BLaER1 treated with 17β-estradiol and CSF1 and Interleukin-3, amounts not matched to agents 10 nM and 100 nM (cell line): ENCODE results near the gene SORT1.

ENCODE experiments used
- H3K27ac ChIP-seq, 11 experiments: shearing (Covaris generic); formaldehyde crosslinking; 2 replicates each; pipeline ENCODE4 v1.8.1; 2022
- H3K27me3 ChIP-seq, 11 experiments: shearing (Covaris generic); formaldehyde crosslinking; 2 replicates each; pipeline ENCODE4 v1.8.1; 2022
- H3K36me3 ChIP-seq, 11 experiments: shearing (Covaris generic); formaldehyde crosslinking; 2 replicates each; pipeline ENCODE4 v1.8.1; 2022
- H3K4me1 ChIP-seq, 10 experiments: shearing (Covaris generic); formaldehyde crosslinking; 2 replicates each; pipeline ENCODE4 v1.8.1; 2022
- H3K4me2 ChIP-seq, 11 experiments: shearing (Covaris generic); formaldehyde crosslinking; 2 replicates each; pipeline ENCODE4 v1.8.1; 2022
- H3K4me3 ChIP-seq, 10 experiments: shearing (Covaris generic); formaldehyde crosslinking; 2 replicates each; pipeline ENCODE4 v1.8.1; 2022
- H3K9ac ChIP-seq, 11 experiments: shearing (Covaris generic); formaldehyde crosslinking; 2 replicates each; pipeline ENCODE4 v1.8.1; 2022
- H3K9me3 ChIP-seq, 11 experiments: shearing (Covaris generic); formaldehyde crosslinking; replicated peaks in 1 of 11; 2 replicates each; pipeline ENCODE4 v1.8.1; 2022
- H4K20me1 ChIP-seq, 11 experiments: shearing (Covaris generic); formaldehyde crosslinking; 2 replicates each; pipeline ENCODE4 v1.8.1; 2022
- Cebpa-rat ChIP-seq, 11 experiments: shearing (Covaris generic); IDR thresholded peaks; 2 replicates each; pipeline ENCODE4 v1.8.1; 2022

The SORT1 gene

DNA sequence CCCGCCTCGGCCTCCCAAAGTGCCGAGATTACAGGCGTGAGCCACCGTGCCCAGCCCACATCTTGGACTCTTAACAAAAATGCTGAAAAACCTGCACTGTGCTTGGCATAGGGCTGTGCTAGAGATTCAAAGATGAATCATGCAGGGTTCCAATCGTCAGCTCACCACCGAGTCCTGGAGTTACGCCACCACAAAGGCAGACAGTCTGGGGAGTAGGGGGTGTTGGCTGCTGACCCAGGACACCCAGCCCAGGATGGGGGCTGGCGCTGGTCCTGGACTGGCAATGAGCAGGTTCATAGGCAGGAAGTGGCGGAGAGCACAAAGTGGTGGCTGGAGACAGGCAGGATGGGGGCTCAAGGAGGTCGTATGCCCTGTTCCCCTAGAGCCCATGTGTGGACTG lies 130.8 kb downstream of the SORT1 start:
- Histone ChIP-seq H3K27me3 (no peaks in the 10 kb centered on the region), H3K4me1 (peaks cover 10 to 22% (median 14%) of the 10 kb centered on the region in 10 experiments), H3K27ac (peak overlapping the region in 6 of 11 experiments; percentile 4 to 46 (median 29); a peak in 8 of 22 replicates), H3K4me2 (peak overlapping the region; percentile 15 to 69 (median 51); a peak in 20 of 22 replicates), H3K9me3 (no peaks in the 10 kb centered on the region), H3K36me3 (peaks cover 0 to 64% (median 17%) of the 10 kb centered on the region in 11 experiments; a peak in 12 of 22 replicates), H4K20me1 (peaks cover 0 to 6% (median 0%) of the 10 kb centered on the region in 11 experiments; a peak in 2 of 22 replicates), H3K9ac (peak overlapping the region in 4 of 11 experiments; percentile 6 to 45 (median 34); a peak in 4 of 22 replicates), H3K4me3 (no peak overlapping the region)
- TF ChIP-seq Cebpa-rat (IDR thresholded peaks at IDR 0.05): no peak

DNA sequence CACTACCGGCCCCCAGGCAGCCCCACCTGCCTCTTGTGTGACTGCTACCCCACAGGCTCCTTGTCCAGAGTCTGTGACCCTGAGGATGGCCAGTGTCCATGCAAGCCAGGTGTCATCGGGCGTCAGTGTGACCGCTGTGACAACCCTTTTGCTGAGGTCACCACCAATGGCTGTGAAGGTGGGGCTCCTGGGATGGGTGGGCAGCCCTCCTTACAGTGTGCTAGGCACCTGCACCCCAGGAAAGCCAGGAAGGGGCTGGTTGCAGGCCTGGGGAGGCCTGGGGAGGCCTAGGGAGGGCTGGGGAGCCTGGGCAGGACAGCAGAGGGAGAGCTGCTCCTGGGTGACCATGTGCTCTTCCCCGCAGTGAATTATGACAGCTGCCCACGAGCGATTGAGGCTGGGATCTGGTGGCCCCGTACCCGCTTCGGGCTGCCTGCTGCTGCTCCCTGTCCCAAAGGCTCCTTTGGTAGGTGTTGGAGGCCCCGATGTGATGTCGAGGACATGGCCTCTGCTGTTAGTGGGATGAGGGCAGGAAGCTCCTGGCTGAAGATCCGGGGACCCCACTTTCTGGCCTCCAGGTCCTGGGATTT lies 131.9 kb downstream of the SORT1 start:
- Histone ChIP-seq H3K9ac (no peak overlapping the region), H3K4me2 (no peak overlapping the region), H3K4me3 (no peak overlapping the region), H3K36me3 (peaks cover 0 to 65% (median 17%) of the 10 kb centered on the region in 11 experiments; a peak in 11 of 22 replicates), H3K4me1 (peaks cover 10 to 22% (median 14%) of the 10 kb centered on the region in 10 experiments), H3K27me3 (no peaks in the 10 kb centered on the region), H3K9me3 (no peaks in the 10 kb centered on the region), H3K27ac (no peak overlapping the region), H4K20me1 (peaks cover 0 to 6% (median 0%) of the 10 kb centered on the region in 11 experiments; a peak in 1 of 22 replicates)
- no peak for TF ChIP-seq Cebpa-rat (IDR thresholded peaks at IDR 0.05)

DNA sequence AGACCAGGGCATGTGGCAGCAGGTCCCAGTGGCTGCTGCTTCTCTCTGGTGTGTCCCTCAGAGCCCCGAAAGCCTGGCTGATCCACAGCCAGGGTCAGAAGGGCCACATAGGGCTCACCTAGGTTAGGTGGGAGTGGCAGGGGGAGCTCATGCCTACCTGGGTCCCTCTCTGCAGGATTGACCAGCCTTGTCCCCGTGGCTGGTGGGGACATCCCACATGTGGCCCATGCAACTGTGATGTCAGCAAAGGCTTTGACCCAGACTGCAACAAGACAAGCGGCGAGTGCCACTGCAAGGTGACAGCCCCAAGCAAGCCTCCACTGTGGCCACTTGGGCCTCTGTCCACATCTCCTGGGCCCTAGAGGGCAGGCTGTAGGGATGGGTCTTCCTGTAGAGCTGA lies 132.7 kb downstream of the SORT1 start:
- Histone ChIP-seq H3K36me3 (peaks cover 0 to 61% (median 15%) of the 10 kb centered on the region in 11 experiments; a peak in 11 of 22 replicates), H3K27me3 (no peaks in the 10 kb centered on the region), H3K4me1 (peaks cover 10 to 22% (median 14%) of the 10 kb centered on the region in 10 experiments), H3K4me2 (no peak overlapping the region), H4K20me1 (0 out of 22 replicates have a peak, but pooled peaks cover 0 to 6% (median 0%) of the 10 kb centered on the region in 11 experiments), H3K27ac (no peak overlapping the region), H3K4me3 (no peak overlapping the region), H3K9ac (no peak overlapping the region), H3K9me3 (no peaks in the 10 kb centered on the region)
- no peak for TF ChIP-seq Cebpa-rat (IDR thresholded peaks at IDR 0.05)

GRCh38 chr1:109264379-109264755 lies 133.4 kb downstream of the SORT1 start:
- Histone ChIP-seq H3K36me3 (peaks cover 0 to 57% (median 12%) of the 10 kb centered on the region in 11 experiments; a peak in 11 of 22 replicates), H3K4me3 (no peak overlapping the region), H3K4me1 (peaks cover 10 to 27% (median 14%) of the 10 kb centered on the region in 10 experiments), H3K27ac (no peak overlapping the region), H3K27me3 (no peaks in the 10 kb centered on the region), H3K9ac (no peak overlapping the region), H3K9me3 (no peaks in the 10 kb centered on the region), H4K20me1 (0 out of 22 replicates have a peak, but pooled peaks cover 0 to 6% (median 0%) of the 10 kb centered on the region in 11 experiments), H3K4me2 (no peak overlapping the region)
- TF ChIP-seq Cebpa-rat (IDR thresholded peaks at IDR 0.05): no peak

GRCh38 chr1:109263597-109264378 lies 133.9 kb downstream of the SORT1 start:
- Histone ChIP-seq H3K4me3 (no peak overlapping the region), H3K4me2 (peak overlapping the region in 2 of 11 experiments; percentile 45 to 56; a peak in 3 of 22 replicates), H3K27ac (no peak overlapping the region), H3K36me3 (peaks cover 0 to 57% (median 12%) of the 10 kb centered on the region in 11 experiments; a peak in 13 of 22 replicates), H3K9me3 (no peaks in the 10 kb centered on the region), H4K20me1 (0 out of 22 replicates have a peak, but pooled peaks cover 0 to 6% (median 0%) of the 10 kb centered on the region in 11 experiments), H3K4me1 (peaks cover 10 to 27% (median 14%) of the 10 kb centered on the region in 10 experiments), H3K9ac (no peak overlapping the region), H3K27me3 (no peaks in the 10 kb centered on the region)
- TF ChIP-seq Cebpa-rat (IDR thresholded peaks at IDR 0.05): no peak

GRCh38 chr1:109263234-109263596 lies 134.5 kb downstream of the SORT1 start:
- H3K27me3 ChIP-seq: no peaks in the 10 kb centered on the region
- H3K27ac ChIP-seq: no peak overlapping the region
- H3K4me2 ChIP-seq: 0 out of 22 replicates have a peak overlapping the region, but pooled peaks of 1 of the 11 experiments have one; percentile 45

DNA sequence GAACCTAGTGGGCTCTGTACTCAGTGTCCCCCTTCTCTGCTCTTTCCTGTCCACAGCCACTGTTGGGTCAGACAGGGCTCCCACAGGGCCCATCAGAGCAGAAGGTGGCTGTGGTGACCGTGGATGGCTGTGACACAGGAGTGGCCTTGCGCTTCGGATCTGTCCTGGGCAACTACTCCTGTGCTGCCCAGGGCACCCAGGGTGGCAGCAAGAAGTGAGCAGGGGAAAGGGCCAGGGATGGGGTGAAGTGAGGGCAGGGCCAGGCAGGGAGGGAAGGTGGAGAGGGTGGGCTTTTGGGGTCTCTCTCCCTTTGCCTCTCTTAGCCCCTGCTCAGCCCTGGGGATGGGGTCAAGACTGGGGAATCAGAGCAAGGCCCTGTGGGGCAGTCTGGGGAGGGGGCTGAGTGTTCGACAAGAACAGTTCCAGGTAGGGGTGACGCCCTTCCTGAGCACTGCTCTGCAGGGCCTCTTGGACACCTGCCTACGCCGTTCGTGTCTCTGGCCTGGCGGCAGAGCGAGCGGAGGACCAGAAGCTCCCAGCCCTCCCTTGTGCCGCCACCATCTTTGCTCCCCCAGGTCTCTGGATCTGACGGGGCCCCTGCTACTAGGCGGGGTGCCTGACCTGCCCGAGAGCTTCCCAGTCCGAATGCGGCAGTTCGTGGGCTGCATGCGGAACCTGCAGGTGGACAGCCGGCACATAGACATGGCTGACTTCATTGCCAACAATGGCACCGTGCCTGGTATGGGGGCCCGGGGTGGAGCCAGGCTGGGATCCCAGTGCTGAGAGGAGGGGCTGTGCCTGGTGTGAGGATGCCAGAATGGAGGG lies 135.3 kb downstream of the SORT1 start:
- peaks cover 0 to 50% (median 14%) of the 10 kb centered on the region in 11 experiments; a peak in 12 of 22 replicates for H3K36me3 ChIP-seq
- H3K4me1 ChIP-seq: peaks cover 7 to 19% (median 10%) of the 10 kb centered on the region in 10 experiments
- no peak for TF ChIP-seq Cebpa-rat (IDR thresholded peaks at IDR 0.05)
- H3K27ac ChIP-seq: no peak overlapping the region
- no peaks in the 10 kb centered on the region for H4K20me1 ChIP-seq
- no peaks in the 10 kb centered on the region for H3K9me3 ChIP-seq
- no peak overlapping the region for H3K4me3 ChIP-seq
- no peak overlapping the region for H3K4me2 ChIP-seq
- no peaks in the 10 kb centered on the region for H3K27me3 ChIP-seq
- H3K9ac ChIP-seq: no peak overlapping the region

More at GRCh38 chr1:109263234-109263596, 134.5 kb downstream of the SORT1 start:
- Histone ChIP-seq H3K4me3 (no peak overlapping the region), H3K36me3 (peaks cover 0 to 56% (median 14%) of the 10 kb centered on the region in 11 experiments; a peak in 13 of 22 replicates), H3K4me1 (peaks cover 10 to 27% (median 14%) of the 10 kb centered on the region in 10 experiments), H3K9me3 (no peaks in the 10 kb centered on the region), H4K20me1 (0 out of 22 replicates have a peak, but pooled peaks cover 0 to 6% (median 0%) of the 10 kb centered on the region in 11 experiments), H3K9ac (no peak overlapping the region)
- TF ChIP-seq Cebpa-rat (IDR thresholded peaks at IDR 0.05): no peak

DNA sequence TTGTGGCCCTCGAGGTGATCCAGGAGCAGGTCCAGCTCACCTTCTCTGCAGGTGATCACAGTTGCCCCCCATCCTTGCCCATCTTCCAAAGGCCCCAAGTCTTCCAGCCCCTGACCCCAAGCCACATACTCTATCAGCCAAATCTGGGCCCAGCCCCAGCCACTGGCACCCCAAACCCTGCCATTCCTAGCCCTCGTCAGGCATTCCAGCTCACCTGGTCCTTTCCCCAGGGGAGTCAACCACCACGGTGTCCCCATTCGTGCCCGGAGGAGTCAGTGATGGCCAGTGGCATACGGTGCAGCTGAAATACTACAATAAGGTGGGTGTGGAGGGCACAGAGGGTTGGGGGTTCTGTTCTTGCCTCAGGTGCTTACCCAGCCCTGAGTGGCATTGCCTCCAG lies 136.1 kb downstream of the SORT1 start:
- H3K9me3 ChIP-seq: no peaks in the 10 kb centered on the region
- H3K36me3 ChIP-seq: peaks cover 0 to 48% (median 14%) of the 10 kb centered on the region in 11 experiments; a peak in 12 of 22 replicates
- H3K27me3 ChIP-seq: no peaks in the 10 kb centered on the region
- H3K9ac ChIP-seq: no peak overlapping the region
- H3K4me3 ChIP-seq: no peak overlapping the region
- H3K4me2 ChIP-seq: no peak overlapping the region
- no peak overlapping the region for H3K27ac ChIP-seq
- no peak for TF ChIP-seq Cebpa-rat (IDR thresholded peaks at IDR 0.05)
- H4K20me1 ChIP-seq: no peaks in the 10 kb centered on the region
- H3K4me1 ChIP-seq: peaks cover 0 to 11% (median 4%) of the 10 kb centered on the region in 10 experiments; a peak in 9 of 20 replicates
